ENCODE measurements around the gene SYNPR. TPM values are rescaled to one million over a fixed set of nuclear protein-coding genes. Genes with fewer than 3 reads are reported as not detected.
A peak's percentile ranks its signal among the peaks of the same experiment; 100 is the strongest.
"Not testable (repeated sequence)": the region's sequence is repeated elsewhere in the genome, so short reads cannot be mapped to it uniquely, and the experiment has no call there.

The SYNPR gene
- total and polyA plus RNA-seq, 5 donors from 2014 or later: not detected

GRCh38 chr3:63631670-63632069 lies 353.6 kb downstream of the SYNPR start:
- Mint-ChIP-seq H3K27me3 (no peaks in the 10 kb centered on the region), H3K27ac (no peak overlapping the region), H3K9me3 (peaks cover 0 to 15% (median 3%) of the 10 kb centered on the region in 7 donors), H3K36me3 (no peaks in the 10 kb centered on the region), H3K4me1 (no peaks in the 10 kb centered on the region), H3K4me3 (no peak overlapping the region)
- no peaks in the 10 kb centered on the region for H3K9me3 ChIP-seq (ENCODE audit: control insufficient read depth in 2 of 2, low read length in 2 of 2)
- H3K27me3 ChIP-seq (ENCODE audit: control insufficient read depth, insufficient read depth, low read length): no peaks in the 10 kb centered on the region
- no peak for ATAC-seq (ENCODE audit: low read depth in 2 of 2)
- H3K36me3 ChIP-seq (ENCODE audit: control insufficient read depth, insufficient read depth, low read length): no peaks in the 10 kb centered on the region
- H3K27ac ChIP-seq (ENCODE audit: insufficient read depth, low read length, poor library complexity, severe bottlenecking): no peak overlapping the region
- no peak overlapping the region for H3K4me3 ChIP-seq (ENCODE audit: low read depth, low read length)
- no peaks in the 10 kb centered on the region for H3K4me1 ChIP-seq (ENCODE audit: control insufficient read depth, insufficient read depth, low read length, poor library complexity, severe bottlenecking)
- no peak for DNase-seq

GRCh38 chr3:63635186-63635585 lies 357.1 kb downstream of the SYNPR start:
- H3K36me3 ChIP-seq (ENCODE audit: control insufficient read depth, insufficient read depth, low read length): no peaks in the 10 kb centered on the region
- no peak overlapping the region for H3K27ac ChIP-seq (ENCODE audit: insufficient read depth, low read length, poor library complexity, severe bottlenecking)
- Mint-ChIP-seq H3K36me3 (no peaks in the 10 kb centered on the region), H3K4me3 (no peak overlapping the region), H3K9me3 (peaks cover 3 to 15% (median 4%) of the 10 kb centered on the region in 7 donors), H3K4me1 (no peaks in the 10 kb centered on the region), H3K27ac (no peak overlapping the region), H3K27me3 (no peaks in the 10 kb centered on the region)
- H3K4me3 ChIP-seq (ENCODE audit: low read depth, low read length): no peak overlapping the region
- H3K9me3 ChIP-seq (ENCODE audit: control insufficient read depth in 2 of 2, low read length in 2 of 2): no peaks in the 10 kb centered on the region
- H3K27me3 ChIP-seq (ENCODE audit: control insufficient read depth, insufficient read depth, low read length): no peaks in the 10 kb centered on the region
- DNase-seq: no peak
- no peak for ATAC-seq (ENCODE audit: low read depth in 2 of 2)
- H3K4me1 ChIP-seq (ENCODE audit: control insufficient read depth, insufficient read depth, low read length, poor library complexity, severe bottlenecking): no peaks in the 10 kb centered on the region

- H3K27ac Mint-ChIP-seq: no peak overlapping the region
- H3K27me3 Mint-ChIP-seq: no peaks in the 10 kb centered on the region
- no peak overlapping the region for H3K4me3 Mint-ChIP-seq
- ATAC-seq (ENCODE audit: low read depth in 2 of 2): no peak
- peaks cover 0 to 12% (median 4%) of the 10 kb centered on the region in 7 donors for H3K9me3 Mint-ChIP-seq
- H3K4me1 Mint-ChIP-seq: no peaks in the 10 kb centered on the region
- H3K4me1 ChIP-seq (ENCODE audit: control insufficient read depth, insufficient read depth, low read length, poor library complexity, severe bottlenecking): no peaks in the 10 kb centered on the region
- no peak for DNase-seq
- no peaks in the 10 kb centered on the region for H3K36me3 Mint-ChIP-seq
- no peak overlapping the region for H3K4me3 ChIP-seq (ENCODE audit: low read depth, low read length)
- no peaks in the 10 kb centered on the region for H3K36me3 ChIP-seq (ENCODE audit: control insufficient read depth, insufficient read depth, low read length)
- H3K9me3 ChIP-seq (ENCODE audit: control insufficient read depth in 2 of 2, low read length in 2 of 2): no peaks in the 10 kb centered on the region
- no peaks in the 10 kb centered on the region for H3K27me3 ChIP-seq (ENCODE audit: control insufficient read depth, insufficient read depth, low read length)
- H3K27ac ChIP-seq (ENCODE audit: insufficient read depth, low read length, poor library complexity, severe bottlenecking): no peak overlapping the region
Measured at GRCh38 chr3:63639806-63640205, 361.7 kb downstream of the SYNPR start.

DNA sequence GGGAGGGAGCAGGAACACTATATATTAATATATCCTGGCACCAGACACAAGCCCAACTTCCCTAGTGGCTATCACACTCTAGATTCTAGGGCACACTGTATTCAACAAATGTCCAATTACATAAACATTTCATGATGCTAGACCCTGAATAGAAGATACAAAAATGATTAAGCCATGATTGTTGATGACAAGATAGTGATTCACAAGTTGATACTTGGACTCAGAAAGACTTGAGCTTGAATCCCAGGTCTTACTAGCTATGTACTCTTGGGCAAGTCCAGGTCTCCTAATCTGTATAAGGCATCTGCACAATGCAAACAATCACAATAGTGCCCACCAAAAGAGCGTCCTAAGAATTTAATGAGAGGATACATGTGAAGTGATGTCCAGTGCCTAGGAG lies 364.4 kb downstream of the SYNPR start:
- Mint-ChIP-seq H3K27ac (no peak overlapping the region), H3K27me3 (no peaks in the 10 kb centered on the region), H3K9me3 (peaks cover 0 to 10% (median 0%) of the 10 kb centered on the region in 7 donors), H3K4me3 (no peak overlapping the region), H3K36me3 (no peaks in the 10 kb centered on the region), H3K4me1 (no peaks in the 10 kb centered on the region)
- Histone ChIP-seq H3K36me3 (ENCODE audit: control insufficient read depth, insufficient read depth, low read length) (no peaks in the 10 kb centered on the region), H3K9me3 (ENCODE audit: control insufficient read depth in 2 of 2, low read length in 2 of 2) (no peaks in the 10 kb centered on the region), H3K27me3 (ENCODE audit: control insufficient read depth, insufficient read depth, low read length) (no peaks in the 10 kb centered on the region), H3K4me1 (ENCODE audit: control insufficient read depth, insufficient read depth, low read length, poor library complexity, severe bottlenecking) (no peaks in the 10 kb centered on the region), H3K27ac (ENCODE audit: insufficient read depth, low read length, poor library complexity, severe bottlenecking) (no peak overlapping the region), H3K4me3 (ENCODE audit: low read depth, low read length) (no peak overlapping the region)
- DNase-seq (no peak), ATAC-seq (ENCODE audit: low read depth in 2 of 2) (no peak)

DNA sequence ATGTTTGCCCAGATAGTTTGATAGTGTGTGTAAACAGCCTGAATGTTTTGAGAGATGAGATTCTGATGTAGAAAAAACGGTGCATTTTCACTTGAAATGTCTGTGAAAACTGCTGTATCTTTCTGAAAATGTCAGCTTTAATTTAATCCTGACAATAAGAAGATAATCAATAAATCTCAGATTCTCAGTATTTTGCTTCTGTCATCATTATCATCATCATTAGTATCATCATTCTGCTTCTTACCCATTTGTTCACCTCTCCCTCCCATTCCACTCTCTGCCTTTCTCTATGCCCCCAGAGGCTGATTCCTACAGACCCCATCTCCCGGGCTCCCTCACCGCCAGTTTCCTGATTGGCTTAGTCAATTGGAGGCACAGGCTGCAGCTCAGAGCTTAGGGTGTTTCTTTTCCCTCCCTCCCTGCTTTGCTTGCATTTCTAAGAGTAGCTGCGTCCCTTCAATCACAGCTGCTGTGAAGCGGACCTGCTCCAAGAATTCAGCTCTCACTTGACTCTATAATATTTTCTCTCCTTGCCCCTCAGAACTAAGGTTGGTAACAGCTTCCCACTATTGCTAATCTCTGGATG lies 366.2 kb downstream of the SYNPR start:
- no peaks in the 10 kb centered on the region for H3K27me3 Mint-ChIP-seq
- H3K27me3 ChIP-seq (ENCODE audit: control insufficient read depth, insufficient read depth, low read length): no peaks in the 10 kb centered on the region
- H3K9me3 ChIP-seq (ENCODE audit: control insufficient read depth in 2 of 2, low read length in 2 of 2): no peaks in the 10 kb centered on the region
- DNase-seq: no peak
- H3K9me3 Mint-ChIP-seq: peaks cover 0 to 10% (median 0%) of the 10 kb centered on the region in 7 donors
- H3K36me3 ChIP-seq (ENCODE audit: control insufficient read depth, insufficient read depth, low read length): no peaks in the 10 kb centered on the region
- H3K36me3 Mint-ChIP-seq: no peaks in the 10 kb centered on the region
- no peaks in the 10 kb centered on the region for H3K4me1 ChIP-seq (ENCODE audit: control insufficient read depth, insufficient read depth, low read length, poor library complexity, severe bottlenecking)
- H3K4me3 ChIP-seq (ENCODE audit: low read depth, low read length): no peak overlapping the region
- peak overlapping the region in 1 of 3 donors; percentile 49 for H3K27ac Mint-ChIP-seq
- no peak overlapping the region for H3K4me3 Mint-ChIP-seq
- no peak for ATAC-seq (ENCODE audit: low read depth in 2 of 2)
- H3K27ac ChIP-seq (ENCODE audit: insufficient read depth, low read length, poor library complexity, severe bottlenecking): no peak overlapping the region
- H3K4me1 Mint-ChIP-seq: no peaks in the 10 kb centered on the region

- not testable (repeated sequence) for H3K27ac ChIP-seq (ENCODE audit: insufficient read depth, low read length, poor library complexity, severe bottlenecking); DNase-seq; H3K4me3 ChIP-seq (ENCODE audit: low read depth, low read length); H3K4me3 Mint-ChIP-seq; H3K4me1 ChIP-seq (ENCODE audit: control insufficient read depth, insufficient read depth, low read length, poor library complexity, severe bottlenecking); H3K36me3 Mint-ChIP-seq; H3K9me3 ChIP-seq (ENCODE audit: control insufficient read depth in 2 of 2, low read length in 2 of 2); H3K27me3 ChIP-seq (ENCODE audit: control insufficient read depth, insufficient read depth, low read length); H3K27me3 Mint-ChIP-seq; H3K4me1 Mint-ChIP-seq; H3K27ac Mint-ChIP-seq; ATAC-seq (ENCODE audit: low read depth in 2 of 2); H3K36me3 ChIP-seq (ENCODE audit: control insufficient read depth, insufficient read depth, low read length); H3K9me3 Mint-ChIP-seq
Measured at GRCh38 chr3:63644928-63645781, 367.0 kb downstream of the SYNPR start.

- no peaks in the 10 kb centered on the region for H3K4me1 ChIP-seq (ENCODE audit: control insufficient read depth, insufficient read depth, low read length, poor library complexity, severe bottlenecking)
- H3K4me3 ChIP-seq (ENCODE audit: low read depth, low read length): no peak within 1 kb of the TSS
- H3K36me3 ChIP-seq (ENCODE audit: control insufficient read depth, insufficient read depth, low read length): no peaks in the 10 kb centered on the region
- Mint-ChIP-seq H3K4me1 (no peaks in the 10 kb centered on the region), H3K27me3 (no peaks in the 10 kb centered on the region), H3K27ac (no peak within 1 kb of the TSS), H3K4me3 (no peak within 1 kb of the TSS), H3K36me3 (no peaks in the 10 kb centered on the region), H3K9me3 (peaks cover 0 to 10% (median 0%) of the 10 kb centered on the region in 7 donors)
- no peak for ATAC-seq (ENCODE audit: low read depth in 2 of 2)
- no peak for DNase-seq
- no peaks in the 10 kb centered on the region for H3K27me3 ChIP-seq (ENCODE audit: control insufficient read depth, insufficient read depth, low read length)
- no peaks in the 10 kb centered on the region for H3K9me3 ChIP-seq (ENCODE audit: control insufficient read depth in 2 of 2, low read length in 2 of 2)
- H3K27ac ChIP-seq (ENCODE audit: insufficient read depth, low read length, poor library complexity, severe bottlenecking): no peak within 1 kb of the TSS
Measured at GRCh38 chr3:63652066-63652725, 374.1 kb downstream of the SYNPR start, which contains the start of gene SNTN. Gene SNTN (plus strand): TSS chr3:63652675. CDS start chr3:63652688, 13 bp downstream.

All from CD4-positive, CD25-positive, alpha-beta regulatory T cell (primary cell).